Tibial nerve (tissue), 3 donors: ENCODE measurements around the gene ORC5.
A peak's percentile ranks its signal among the peaks of the same experiment; 100 is the strongest.

ENCODE experiments used
- CTCF ChIP-seq, 5 experiments: fragments of 200-600 bp in 3 of 5; fragments of 450-650 bp in 2 of 5; sonication (generic) in 3 of 5; IDR thresholded peaks; one replicate each; pipeline ENCODE4 v1.5.1; 2016 to 2019; ENCODE audit warnings: antibody characterized with exemption in 5 of 5, mild to moderate bottlenecking in 3 of 5, moderate library complexity in 2 of 5
- POLR2A ChIP-seq, 2 donors: fragments of 450-650 bp; IDR thresholded peaks; one replicate each; pipeline ENCODE4 v1.6.1; 2017; ENCODE audit warnings: antibody characterized with exemption in 2 of 2, mild to moderate bottlenecking in 2 of 2, moderate library complexity in 2 of 2

GRCh38 chr7:104207731-104208420 lies at the start of gene ORC5:
- no peak for TF ChIP-seq CTCF (IDR thresholded peaks at IDR 0.05)
- peak; percentile 37 to 62 for TF ChIP-seq POLR2A (IDR thresholded peaks at IDR 0.05)
